ENCODE measurements around the gene USH2A.

The USH2A gene

GRCh38 chr1:216422821-216423520, at the start of gene USH2A:
Gene USH2A, minus strand, starts transcription at chr1:216423448. Its CDS starts 1,112 bp downstream, at chr1:216422336.
- no peak for DNase-seq (ENCODE audit: low read depth in 1 of 2, low spot score in 1 of 2)

- no peak for DNase-seq (ENCODE audit: low read depth in 1 of 2, low spot score in 1 of 2)
Measured at GRCh38 chr1:216466162-216466801, 43.0 kb upstream of the USH2A start.

- no peak for DNase-seq (ENCODE audit: low read depth in 1 of 2, low spot score in 1 of 2)
Measured at GRCh38 chr1:216464489-216464888, 41.2 kb upstream of the USH2A start.

- DNase-seq (ENCODE audit: low read depth in 1 of 2, low spot score in 1 of 2): no peak
Measured at GRCh38 chr1:216462066-216462775, 39.0 kb upstream of the USH2A start.

- no peak for DNase-seq (ENCODE audit: low read depth in 1 of 2, low spot score in 1 of 2)
Measured at GRCh38 chr1:216461466-216461865, 38.2 kb upstream of the USH2A start.

GRCh38 chr1:216459651-216460207, 36.5 kb upstream of the USH2A start:
- DNase-seq (ENCODE audit: low read depth in 1 of 2, low spot score in 1 of 2): no peak

- DNase-seq (ENCODE audit: low read depth in 1 of 2, low spot score in 1 of 2): no peak
Measured at GRCh38 chr1:216458812-216459211, 35.6 kb upstream of the USH2A start.

GRCh38 chr1:216457356-216457755, 34.1 kb upstream of the USH2A start:
- no peak for DNase-seq (ENCODE audit: low read depth in 1 of 2, low spot score in 1 of 2)

- DNase-seq (ENCODE audit: low read depth in 1 of 2, low spot score in 1 of 2): no peak
Measured at GRCh38 chr1:216456682-216457081, 33.4 kb upstream of the USH2A start.

GRCh38 chr1:216453777-216454176, 30.5 kb upstream of the USH2A start:
- DNase-seq (ENCODE audit: low read depth in 1 of 2, low spot score in 1 of 2): no peak

GRCh38 chr1:216450227-216450626, 27.0 kb upstream of the USH2A start:
- DNase-seq (ENCODE audit: low read depth in 1 of 2, low spot score in 1 of 2): no peak

GRCh38 chr1:216448011-216448510, 24.8 kb upstream of the USH2A start:
- DNase-seq (ENCODE audit: low read depth in 1 of 2, low spot score in 1 of 2): no peak

GRCh38 chr1:216437603-216438002, 14.4 kb upstream of the USH2A start:
- DNase-seq (ENCODE audit: low read depth in 1 of 2, low spot score in 1 of 2): no peak

GRCh38 chr1:216434232-216434631, 11.0 kb upstream of the USH2A start:
- DNase-seq (ENCODE audit: low read depth in 1 of 2, low spot score in 1 of 2): no peak

- no peak for DNase-seq (ENCODE audit: low read depth in 1 of 2, low spot score in 1 of 2)
Measured at GRCh38 chr1:216433175-216433574, 9.9 kb upstream of the USH2A start.

GRCh38 chr1:216430744-216431143, 7.5 kb upstream of the USH2A start:
- no peak for DNase-seq (ENCODE audit: low read depth in 1 of 2, low spot score in 1 of 2)

- DNase-seq (ENCODE audit: low read depth in 1 of 2, low spot score in 1 of 2): no peak
Measured at GRCh38 chr1:216425577-216425976, 2.3 kb upstream of the USH2A start.

GRCh38 chr1:216420746-216421145, 2.5 kb downstream of the USH2A start:
- no peak for DNase-seq (ENCODE audit: low read depth in 1 of 2, low spot score in 1 of 2)

- DNase-seq (ENCODE audit: low read depth in 1 of 2, low spot score in 1 of 2): no peak
Measured at GRCh38 chr1:216420263-216420662, 3.0 kb downstream of the USH2A start.

- DNase-seq (ENCODE audit: low read depth in 1 of 2, low spot score in 1 of 2): no peak
Measured at GRCh38 chr1:216416488-216416887, 6.8 kb downstream of the USH2A start.

- DNase-seq (ENCODE audit: low read depth in 1 of 2, low spot score in 1 of 2): no peak
Measured at GRCh38 chr1:216410026-216410425, 13.2 kb downstream of the USH2A start.

- no peak for DNase-seq (ENCODE audit: low read depth in 1 of 2, low spot score in 1 of 2)
Measured at GRCh38 chr1:216390956-216391355, 32.3 kb downstream of the USH2A start.

All from stimulated activated CD4-positive, alpha-beta T cell treated with anti-CD3 and anti-CD28 coated beads, Interleukin-15, amount 100 ng/mL, for 1 hour (primary cell).